Calu3 (cell line): ENCODE data around the gene AGO1. TPM values are rescaled to one million over a fixed set of nuclear protein-coding genes. Genes with fewer than 3 reads are reported as not detected.

Source experiments
- BruUV-seq: library from RNA; stranded (reverse); fragments of 400-500 nt; replicated peaks from 2 replicates; lab custom pipeline; 2021; lab: Mats Ljungman, UMichigan
- CTCF ChIA-PET: fragments of 300-600 bp; sonication (Branson Sonifier 250); formaldehyde crosslinking; loops from one replicate; lab custom pipeline; 2022; ENCODE audit warnings: antibody characterized with exemption; lab: Charles Lee
- DNase-seq: peaks from one replicate; pipeline ENCODE4 v3.0.0; 2022
- H3K27ac Mint-ChIP-seq: one replicate; pipeline ENCODE4 v1.8.0; 2022; ENCODE audit warnings: mixed read lengths; ENCODE audit not compliant: unreplicated experiment
- H3K27me3 Mint-ChIP-seq: one replicate; pipeline ENCODE4 v1.8.0; 2022; ENCODE audit warnings: mixed read lengths; ENCODE audit not compliant: unreplicated experiment
- H3K36me3 Mint-ChIP-seq: one replicate; pipeline ENCODE4 v1.8.0; 2022; ENCODE audit warnings: mild to moderate bottlenecking, moderate library complexity, mixed read lengths; ENCODE audit not compliant: insufficient read depth, unreplicated experiment
- H3K4me1 Mint-ChIP-seq: one replicate; pipeline ENCODE4 v1.8.0; 2022; ENCODE audit warnings: mild to moderate bottlenecking, low read depth, mixed read lengths; ENCODE audit not compliant: unreplicated experiment
- H3K4me3 Mint-ChIP-seq: one replicate; pipeline ENCODE4 v1.8.0; 2022; ENCODE audit warnings: mild to moderate bottlenecking, low read depth, moderate library complexity, mixed read lengths; ENCODE audit not compliant: unreplicated experiment
- H3K9me3 Mint-ChIP-seq: one replicate; pipeline ENCODE4 v1.8.0; 2022; ENCODE audit warnings: low read depth, mixed read lengths; ENCODE audit not compliant: unreplicated experiment
- intact Hi-C: fragments of 100-400 bp; cut with micrococcal nuclease; formaldehyde crosslinking; loops from one replicate; pipeline ENCODE4 v1.10.0; 2022; ENCODE audit not compliant: unreplicated experiment
- total RNA-seq: library from RNA; stranded (reverse); gene quantifications from 2 replicates; pipeline ENCODE4 v1.2.3, GENCODE V29; 2022
- TF ChIP-seq, protein P1 (sequence below): fragments of 200-600 bp; IDR thresholded peaks from one replicate; pipeline ENCODE4 v1.8.0; 2022; ENCODE audit warnings: antibody characterized with exemption; ENCODE audit not compliant: unreplicated experiment

Gene AGO1
- total RNA-seq, 1 experiment from 2014 or later, result 34.4 TPM

DNA sequence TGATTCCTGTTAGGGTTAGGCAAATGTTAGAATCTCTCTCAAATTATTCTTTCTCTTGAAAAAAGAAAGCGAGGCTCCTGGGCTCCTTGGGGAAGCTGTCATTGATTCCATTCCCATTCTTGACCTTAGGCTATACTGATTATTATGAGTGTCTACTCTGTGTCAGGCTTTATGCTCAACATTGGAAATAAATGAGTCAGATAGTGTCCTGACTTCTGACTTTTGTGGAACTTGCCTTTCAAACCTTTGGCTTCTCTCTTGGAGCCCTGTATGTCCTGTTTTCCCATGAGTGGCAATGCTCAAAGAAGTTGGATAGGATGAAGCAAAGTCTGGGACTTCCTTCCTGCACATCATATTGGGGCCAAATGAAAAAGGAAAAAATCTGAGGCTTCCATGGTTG, 11.6 kb downstream of the AGO1 start:
- H3K9me3 Mint-ChIP-seq, result no peaks in the 10 kb centered on the region
- no peak overlapping the region for H3K27ac Mint-ChIP-seq
- no peaks in the 10 kb centered on the region for H3K27me3 Mint-ChIP-seq
- CTCF ChIA-PET, result no interaction called here
- no peaks in the 10 kb centered on the region for H3K4me1 Mint-ChIP-seq
- TF ChIP-seq, protein P1, sequence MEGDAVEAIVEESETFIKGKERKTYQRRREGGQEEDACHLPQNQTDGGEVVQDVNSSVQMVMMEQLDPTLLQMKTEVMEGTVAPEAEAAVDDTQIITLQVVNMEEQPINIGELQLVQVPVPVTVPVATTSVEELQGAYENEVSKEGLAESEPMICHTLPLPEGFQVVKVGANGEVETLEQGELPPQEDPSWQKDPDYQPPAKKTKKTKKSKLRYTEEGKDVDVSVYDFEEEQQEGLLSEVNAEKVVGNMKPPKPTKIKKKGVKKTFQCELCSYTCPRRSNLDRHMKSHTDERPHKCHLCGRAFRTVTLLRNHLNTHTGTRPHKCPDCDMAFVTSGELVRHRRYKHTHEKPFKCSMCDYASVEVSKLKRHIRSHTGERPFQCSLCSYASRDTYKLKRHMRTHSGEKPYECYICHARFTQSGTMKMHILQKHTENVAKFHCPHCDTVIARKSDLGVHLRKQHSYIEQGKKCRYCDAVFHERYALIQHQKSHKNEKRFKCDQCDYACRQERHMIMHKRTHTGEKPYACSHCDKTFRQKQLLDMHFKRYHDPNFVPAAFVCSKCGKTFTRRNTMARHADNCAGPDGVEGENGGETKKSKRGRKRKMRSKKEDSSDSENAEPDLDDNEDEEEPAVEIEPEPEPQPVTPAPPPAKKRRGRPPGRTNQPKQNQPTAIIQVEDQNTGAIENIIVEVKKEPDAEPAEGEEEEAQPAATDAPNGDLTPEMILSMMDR, result no peak
- peaks cover 7% of the 10 kb centered on the region for H3K36me3 Mint-ChIP-seq
- intact Hi-C loops, result no loop called here
- no TSS peak for BruUV-seq
- no peak for DNase-seq
- H3K4me3 Mint-ChIP-seq, result no peak overlapping the region

DNA sequence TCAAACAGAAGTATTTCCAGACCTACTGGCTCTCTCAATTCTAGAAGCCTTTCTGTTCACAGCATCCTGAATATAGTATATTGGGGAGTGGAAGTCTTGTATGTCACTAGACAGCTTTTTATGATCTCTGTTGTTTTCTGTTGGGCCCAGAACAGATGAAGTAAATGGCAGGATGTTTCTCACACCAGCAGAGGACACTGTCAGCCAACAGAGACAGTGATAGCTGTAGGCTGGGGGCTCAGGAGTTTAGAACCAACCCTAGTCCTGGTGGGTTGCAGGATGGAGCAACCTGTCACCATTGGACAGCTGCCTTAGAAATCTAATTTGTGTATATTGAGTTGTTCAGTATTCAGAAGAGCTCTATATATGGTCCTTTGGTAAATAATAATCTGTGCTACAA, 16.9 kb downstream of the AGO1 start:
- Mint-ChIP-seq H3K4me1 (no peaks in the 10 kb centered on the region), H3K4me3 (no peak overlapping the region), H3K9me3 (no peaks in the 10 kb centered on the region), H3K36me3 (peaks cover 14% of the 10 kb centered on the region), H3K27me3 (no peaks in the 10 kb centered on the region), H3K27ac (no peak overlapping the region)
- intact Hi-C loops, result no loop called here
- TF ChIP-seq, protein P1, result no peak
- no peak for DNase-seq
- BruUV-seq, result no TSS peak
- CTCF ChIA-PET, result no interaction called here

DNA sequence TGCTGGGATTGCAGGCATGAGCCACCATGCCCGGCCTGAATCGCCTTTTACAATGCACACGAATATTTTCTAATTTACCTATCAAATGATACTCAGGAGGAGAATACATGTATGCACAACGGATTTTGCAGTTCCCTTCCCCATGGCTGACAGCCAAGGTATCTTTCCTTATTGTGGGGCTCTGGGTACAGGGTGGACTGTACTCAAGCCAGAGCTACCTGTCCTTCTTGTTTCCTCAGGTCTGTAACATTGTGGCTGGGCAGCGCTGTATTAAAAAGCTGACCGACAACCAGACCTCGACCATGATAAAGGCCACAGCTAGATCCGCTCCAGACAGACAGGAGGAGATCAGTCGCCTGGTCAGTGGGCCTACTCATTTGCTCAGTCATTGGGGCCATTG, 18.2 kb downstream of the AGO1 start:
- H3K27me3 Mint-ChIP-seq, result no peaks in the 10 kb centered on the region
- peaks cover 14% of the 10 kb centered on the region for H3K36me3 Mint-ChIP-seq
- no TSS peak for BruUV-seq
- DNase-seq, result no peak
- no peak overlapping the region for H3K4me3 Mint-ChIP-seq
- no peaks in the 10 kb centered on the region for H3K9me3 Mint-ChIP-seq
- TF ChIP-seq, protein P1, result no peak
- no peaks in the 10 kb centered on the region for H3K4me1 Mint-ChIP-seq
- H3K27ac Mint-ChIP-seq, result no peak overlapping the region
- CTCF ChIA-PET, result interaction anchor here (0.6 kb wide), 1 partner anchor 29 kb away, joined by 3 read pairs; no protein-coding TSS in a partner anchor
- intact Hi-C loops, result no loop called here

DNA sequence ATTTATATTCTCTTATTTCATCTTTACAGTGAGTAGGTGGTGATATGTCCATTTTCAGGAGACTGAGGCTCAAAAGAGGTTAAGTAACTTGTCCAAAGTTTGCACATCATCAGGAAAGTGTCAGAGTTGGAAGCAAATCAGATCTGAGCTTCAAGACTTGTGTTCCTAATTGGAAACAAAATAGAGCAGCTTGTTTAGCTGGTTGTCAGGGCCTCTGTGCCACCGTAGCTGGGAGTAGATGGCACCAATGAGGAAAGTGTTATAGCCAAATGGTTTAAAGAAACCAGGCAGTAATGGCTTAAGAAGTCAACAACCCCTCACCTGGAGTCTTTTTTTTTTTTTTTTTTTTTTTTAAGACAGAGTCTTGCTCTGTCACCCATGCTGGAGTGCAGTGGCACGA, 19.7 kb downstream of the AGO1 start:
- DNase-seq, result no peak
- Mint-ChIP-seq H3K9me3 (no peaks in the 10 kb centered on the region), H3K27ac (no peak overlapping the region), H3K4me3 (no peak overlapping the region), H3K4me1 (no peaks in the 10 kb centered on the region), H3K36me3 (peaks cover 14% of the 10 kb centered on the region), H3K27me3 (no peaks in the 10 kb centered on the region)
- TF ChIP-seq, protein P1, result no peak
- BruUV-seq, result no TSS peak
- intact Hi-C loops, result no loop called here
- CTCF ChIA-PET, result interaction anchor here (0.6 to 1.0 kb wide), 2 partner anchors 17 to 77 kb away, joined by 3 to 5 read pairs; no protein-coding TSS in a partner anchor
